Neural cell (in vitro differentiated cells): ENCODE results near the gene ATF7IP.

Source experiments
- MXI1 ChIP-seq: fragments of 450-650 bp; conservative IDR thresholded peaks from 2 replicates; pipeline ENCODE4 v1.6.1; 2014; ENCODE audit warnings: antibody characterized with exemption, mild to moderate bottlenecking; ENCODE audit not compliant: poor library complexity, severe bottlenecking
- RAD21 ChIP-seq: fragments of 450-650 bp; conservative IDR thresholded peaks from 2 replicates; pipeline ENCODE4 v1.6.1; 2014; ENCODE audit warnings: antibody characterized with exemption, mild to moderate bottlenecking, moderate library complexity
- TAF1 ChIP-seq: IDR thresholded peaks from 2 replicates; pipeline ENCODE4 v1.6.1; 2012; ENCODE audit warnings: low read depth
- TF ChIP-seq, protein P1 (sequence below): fragments of 450-650 bp; IDR thresholded peaks from 2 replicates; pipeline ENCODE4 v1.5.1; 2014; ENCODE audit warnings: antibody characterized with exemption, mild to moderate bottlenecking, moderate library complexity; ENCODE audit not compliant: poor library complexity, severe bottlenecking

DNA sequence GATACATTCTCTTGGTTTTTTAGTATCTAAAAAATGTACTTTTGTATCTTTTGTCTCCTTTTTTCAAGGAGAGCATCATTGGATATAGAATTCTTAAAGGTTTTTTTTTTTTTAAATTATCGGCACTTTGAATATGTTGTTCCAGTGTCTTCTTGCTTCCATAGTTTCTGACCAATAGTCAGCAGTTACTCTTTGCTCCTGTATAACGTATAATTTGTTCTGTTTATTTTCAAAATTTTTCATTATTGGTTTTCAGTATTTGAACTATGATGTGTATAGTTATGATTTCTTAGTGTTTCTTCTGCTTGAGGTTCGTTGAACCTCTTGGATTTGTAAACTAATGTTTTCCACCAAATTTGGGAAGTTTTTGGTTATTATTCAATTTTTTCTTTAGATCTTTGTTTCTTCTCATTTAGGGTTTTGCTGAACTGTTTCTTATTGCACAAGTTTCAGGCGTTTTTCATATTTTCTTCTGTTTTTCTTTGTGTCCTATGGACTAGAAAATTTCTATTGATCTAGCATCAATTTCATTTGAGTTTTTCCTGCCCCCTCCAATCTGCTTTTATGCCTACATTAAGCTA, 108.3 kb downstream of the ATF7IP start:
- TF ChIP-seq, protein P1, sequence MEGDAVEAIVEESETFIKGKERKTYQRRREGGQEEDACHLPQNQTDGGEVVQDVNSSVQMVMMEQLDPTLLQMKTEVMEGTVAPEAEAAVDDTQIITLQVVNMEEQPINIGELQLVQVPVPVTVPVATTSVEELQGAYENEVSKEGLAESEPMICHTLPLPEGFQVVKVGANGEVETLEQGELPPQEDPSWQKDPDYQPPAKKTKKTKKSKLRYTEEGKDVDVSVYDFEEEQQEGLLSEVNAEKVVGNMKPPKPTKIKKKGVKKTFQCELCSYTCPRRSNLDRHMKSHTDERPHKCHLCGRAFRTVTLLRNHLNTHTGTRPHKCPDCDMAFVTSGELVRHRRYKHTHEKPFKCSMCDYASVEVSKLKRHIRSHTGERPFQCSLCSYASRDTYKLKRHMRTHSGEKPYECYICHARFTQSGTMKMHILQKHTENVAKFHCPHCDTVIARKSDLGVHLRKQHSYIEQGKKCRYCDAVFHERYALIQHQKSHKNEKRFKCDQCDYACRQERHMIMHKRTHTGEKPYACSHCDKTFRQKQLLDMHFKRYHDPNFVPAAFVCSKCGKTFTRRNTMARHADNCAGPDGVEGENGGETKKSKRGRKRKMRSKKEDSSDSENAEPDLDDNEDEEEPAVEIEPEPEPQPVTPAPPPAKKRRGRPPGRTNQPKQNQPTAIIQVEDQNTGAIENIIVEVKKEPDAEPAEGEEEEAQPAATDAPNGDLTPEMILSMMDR, result no peak
- no peak for TF ChIP-seq RAD21
- TF ChIP-seq MXI1, result no peak
- TF ChIP-seq TAF1, result no peak
